GM20431 (cell line): Measurements from ENCODE around the gene FOXI1.

Experiments used
- in situ Hi-C: fragments of 300-500 bp; cut with MseI, MboI; formaldehyde crosslinking; loops from one replicate; pipeline ENCODE4 v1.15.0; 2020; ENCODE audit warnings: low sequenced_read_pairs; ENCODE audit not compliant: unreplicated experiment

Gene FOXI1

GRCh38 chr5:170105642-170106611 is at the start of gene FOXI1:
TSS of gene FOXI1 (plus strand) at chr5:170105897. CDS start at chr5:170105958, 61 bp downstream.
- in situ Hi-C loops, result no loop called here

GRCh38 chr5:170056561-170057267 is 49.0 kb upstream of the FOXI1 start:
- in situ Hi-C loops, result no loop called here

DNA sequence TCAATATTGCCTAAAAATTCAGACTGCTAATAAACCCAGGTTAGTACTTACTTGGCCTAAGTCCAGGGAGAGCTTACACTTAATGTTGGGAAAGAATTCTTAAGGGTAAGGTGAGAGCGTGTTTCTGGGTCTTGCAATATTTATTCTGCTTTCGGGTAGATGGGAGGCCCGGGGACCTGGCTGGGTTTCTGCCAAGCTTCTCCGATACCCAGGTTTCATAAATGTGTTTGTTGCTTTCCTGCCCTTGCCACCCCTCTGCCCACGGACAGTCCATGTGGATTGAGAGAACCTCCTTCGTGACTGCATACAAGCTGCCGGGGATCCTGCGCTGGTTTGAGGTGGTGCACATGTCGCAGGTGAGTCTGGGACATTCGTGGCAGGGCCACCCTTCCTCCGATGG is 48.4 kb upstream of the FOXI1 start:
- in situ Hi-C loops, result no loop called here

GRCh38 chr5:170059221-170059620 is 46.5 kb upstream of the FOXI1 start:
- in situ Hi-C loops, result no loop called here

DNA sequence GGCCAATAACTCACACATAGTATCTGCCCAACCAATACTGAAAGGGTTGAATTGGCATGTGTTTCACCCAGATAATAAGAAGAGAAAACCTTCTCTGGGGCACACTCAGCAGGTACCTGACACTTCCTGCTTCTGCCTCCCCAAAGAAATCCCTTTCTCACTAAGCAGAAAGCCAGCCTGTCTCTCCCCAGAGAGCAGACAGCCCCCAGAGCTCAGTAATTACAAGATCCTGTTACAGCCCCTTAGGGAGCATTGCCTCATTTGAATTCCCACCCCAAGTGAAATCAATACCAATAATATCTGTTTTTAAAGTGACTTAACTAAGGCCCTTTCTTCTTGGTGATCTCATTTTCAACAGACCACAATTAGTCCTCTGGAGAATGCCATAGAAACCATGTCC is 38.5 kb upstream of the FOXI1 start:
- in situ Hi-C loops, result no loop called here

DNA sequence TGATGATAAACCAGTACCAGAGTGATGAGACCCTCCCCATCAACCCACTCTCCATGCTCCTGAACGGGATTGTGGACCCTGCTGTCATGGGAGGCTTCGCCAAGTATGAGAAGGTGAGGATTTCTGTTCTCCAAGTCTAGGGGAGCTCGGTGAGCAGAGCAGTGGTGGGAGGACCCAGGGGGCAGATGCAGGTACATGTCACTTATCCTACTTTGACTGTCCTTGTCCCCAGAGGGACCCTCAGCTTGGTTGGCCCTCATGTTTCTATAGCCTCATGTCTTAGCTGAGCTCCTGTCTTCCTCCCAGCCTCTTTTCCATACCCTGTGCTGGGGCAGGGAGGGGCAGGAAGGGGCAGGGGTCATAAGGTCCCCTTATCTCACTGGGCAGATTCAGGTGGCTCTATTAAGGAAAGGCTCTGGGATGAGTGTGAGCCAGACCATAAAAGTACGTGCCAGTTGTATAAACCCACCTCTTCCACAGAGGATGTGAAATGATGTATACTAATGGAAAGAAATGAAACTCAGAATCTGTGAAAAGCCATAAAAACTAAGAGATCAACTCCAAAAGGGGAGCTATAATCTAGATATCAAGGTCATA is 38.0 kb upstream of the FOXI1 start:
- in situ Hi-C loops, result no loop called here

GRCh38 chr5:170069512-170069911 is 36.2 kb upstream of the FOXI1 start:
- in situ Hi-C loops, result no loop called here

DNA sequence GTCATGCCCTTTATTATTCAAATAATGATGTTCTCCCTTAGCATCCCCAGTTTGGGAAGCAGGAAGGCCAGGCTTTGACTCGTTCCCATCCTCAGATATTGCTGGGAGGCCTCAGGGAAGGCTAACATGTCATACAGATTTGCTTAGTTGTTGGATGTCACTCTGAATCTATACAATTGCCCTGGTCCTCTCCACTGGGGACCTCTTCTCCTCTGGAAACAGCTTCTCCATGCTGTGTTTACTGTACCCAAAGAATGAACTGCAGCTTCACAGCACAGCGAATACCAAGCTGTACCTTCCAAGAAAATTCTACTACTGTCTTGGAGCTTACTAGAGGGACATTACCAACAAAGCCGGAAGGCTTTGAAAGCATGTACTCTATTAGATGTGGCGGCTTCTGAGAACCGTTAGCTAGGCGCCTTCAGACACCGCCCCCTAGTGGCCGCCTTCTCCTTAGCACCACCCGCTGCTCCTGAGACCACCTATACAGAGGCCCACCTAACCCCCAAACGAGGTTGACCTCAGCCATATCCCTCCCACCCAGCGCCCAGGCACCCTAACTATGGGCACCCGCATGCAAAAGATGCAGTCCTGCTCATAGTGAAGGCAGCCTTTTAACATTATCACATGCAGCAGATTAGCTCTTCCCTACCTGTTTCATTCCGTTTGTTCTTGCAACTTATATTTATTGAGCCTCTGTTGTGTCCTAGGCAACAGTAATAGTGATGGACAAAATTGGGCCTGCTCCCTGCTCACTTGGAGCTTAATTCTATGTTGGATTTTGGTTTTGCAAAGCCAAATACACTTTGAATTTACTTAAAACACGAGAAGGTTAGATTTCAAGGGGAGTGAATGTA is 34.9 kb upstream of the FOXI1 start:
- in situ Hi-C loops, result no loop called here

DNA sequence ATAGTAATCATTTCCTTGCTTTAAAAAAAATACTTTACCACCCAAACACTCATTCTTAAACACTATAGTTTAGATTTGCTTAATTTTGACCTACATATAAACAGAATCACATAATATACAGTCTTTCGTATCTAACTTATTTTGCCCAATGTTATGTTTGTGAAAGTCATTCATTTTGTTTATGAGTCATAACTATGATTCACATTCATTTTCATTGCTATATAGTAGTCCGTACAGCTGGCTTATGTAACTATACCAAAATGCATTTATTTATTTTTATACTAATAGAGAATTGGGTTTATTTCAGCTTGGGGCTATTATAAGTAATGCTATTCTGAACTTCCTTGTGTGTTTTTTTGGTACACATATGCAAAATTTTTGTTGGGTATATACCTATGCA is 33.9 kb upstream of the FOXI1 start:
- in situ Hi-C loops, result no loop called here

DNA sequence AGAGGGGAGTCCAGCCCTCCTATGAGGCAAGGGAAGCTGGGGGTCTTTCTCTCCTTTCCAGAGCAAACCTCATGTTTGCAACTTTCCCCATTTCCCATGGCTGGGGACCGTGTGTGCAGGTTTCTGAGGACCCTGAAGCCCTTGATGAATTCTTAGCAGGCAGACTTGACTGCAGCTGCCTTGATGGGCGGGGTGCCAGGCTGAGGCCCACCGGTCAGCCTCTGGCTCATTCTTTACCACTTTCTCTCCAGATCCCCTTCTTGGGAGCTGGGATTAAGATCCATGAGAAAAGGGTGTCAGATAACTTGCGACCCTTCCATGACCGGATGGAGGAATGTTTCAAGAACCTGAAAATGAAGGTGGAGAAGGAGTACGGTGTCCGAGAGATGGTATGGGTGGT is 30.0 kb upstream of the FOXI1 start:
- in situ Hi-C loops, result no loop called here

DNA sequence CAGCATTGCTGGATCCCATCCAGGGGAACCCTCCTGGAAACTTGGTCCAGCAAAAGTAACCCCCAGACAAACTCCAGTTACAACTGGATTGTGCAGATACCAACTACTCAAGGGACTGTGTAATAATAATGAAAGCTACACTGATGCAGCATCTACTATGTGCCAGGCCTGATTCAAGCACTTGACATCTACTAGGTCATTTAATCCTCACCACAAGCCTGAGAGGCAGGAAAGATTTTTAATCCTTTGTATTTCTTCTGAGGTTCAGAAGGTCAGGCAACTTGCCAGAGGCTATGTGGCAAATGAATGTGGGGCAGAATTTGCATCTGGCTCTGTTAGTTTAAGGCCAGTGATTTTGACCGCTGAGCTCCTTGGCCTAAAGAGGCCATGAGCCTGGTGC is 29.5 kb upstream of the FOXI1 start:
- in situ Hi-C loops, result no loop called here

DNA sequence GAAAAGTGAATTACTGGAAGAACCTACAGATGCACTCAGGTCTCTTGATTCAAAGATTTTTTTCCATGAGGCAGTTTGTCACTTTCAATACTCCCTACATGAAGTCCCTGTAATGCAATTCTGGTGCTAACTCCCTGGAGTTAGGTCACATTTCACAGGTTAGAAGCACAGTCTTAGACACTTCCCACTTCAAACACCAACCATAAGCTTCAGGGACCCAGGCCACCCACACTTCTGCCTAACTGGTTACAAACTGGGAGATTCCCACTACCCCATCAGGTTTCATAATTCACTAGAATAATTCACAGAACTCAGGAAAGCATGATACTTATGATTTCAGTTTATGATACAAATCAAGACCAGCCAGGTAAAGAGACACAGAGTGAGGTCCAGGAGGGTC is 29.0 kb upstream of the FOXI1 start:
- in situ Hi-C loops, result no loop called here

- in situ Hi-C loops, result no loop called here
These were observed 28.2 kb upstream of the FOXI1 start for GRCh38 chr5:170077526-170077925.

GRCh38 chr5:170078458-170078857 is 27.2 kb upstream of the FOXI1 start:
- in situ Hi-C loops, result no loop called here

DNA sequence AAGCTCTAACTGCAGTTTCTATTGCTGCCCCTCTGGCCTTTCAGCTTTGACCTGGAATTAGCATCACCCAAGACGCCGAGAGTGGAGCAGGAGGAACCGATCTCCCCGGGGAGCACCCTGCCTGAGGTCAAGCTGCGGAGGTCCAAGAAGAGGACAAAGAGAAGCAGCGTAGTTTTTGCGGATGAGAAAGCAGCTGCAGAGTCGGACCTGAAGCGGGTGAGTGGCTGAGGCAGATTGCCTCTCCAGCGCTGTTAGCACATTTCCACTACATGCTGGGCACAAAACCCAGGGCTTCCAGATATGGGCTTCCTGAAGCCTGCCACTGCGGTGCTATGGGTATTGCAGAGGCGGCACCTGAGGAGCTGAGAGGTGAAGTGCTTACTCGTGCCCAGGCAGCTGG is 26.8 kb upstream of the FOXI1 start:
- in situ Hi-C loops, result no loop called here

DNA sequence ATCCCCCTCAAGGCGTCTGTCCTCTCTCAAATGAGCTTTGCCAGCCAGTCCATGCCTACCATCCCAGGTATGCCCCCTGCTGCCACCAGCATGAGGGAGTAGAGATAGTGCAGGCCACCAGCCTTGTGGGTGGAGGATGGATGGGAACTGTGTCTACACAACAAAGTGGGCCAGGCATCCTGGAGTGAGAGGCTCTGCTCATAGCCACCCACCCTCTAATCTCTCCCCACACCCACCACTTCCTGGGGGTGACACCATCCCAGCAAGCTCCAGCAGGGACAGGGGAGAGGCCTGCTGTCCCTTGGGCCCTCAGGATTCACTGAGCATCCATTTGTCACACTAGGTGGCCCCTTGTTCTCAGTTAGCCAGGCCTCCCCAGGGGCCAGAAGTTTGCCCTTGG is 25.5 kb upstream of the FOXI1 start:
- in situ Hi-C loops, result no loop called here

- in situ Hi-C loops, result no loop called here
These were observed 24.8 kb upstream of the FOXI1 start for GRCh38 chr5:170080786-170081445.

- in situ Hi-C loops, result no loop called here
These were observed 24.1 kb upstream of the FOXI1 start for GRCh38 chr5:170081616-170082015.

DNA sequence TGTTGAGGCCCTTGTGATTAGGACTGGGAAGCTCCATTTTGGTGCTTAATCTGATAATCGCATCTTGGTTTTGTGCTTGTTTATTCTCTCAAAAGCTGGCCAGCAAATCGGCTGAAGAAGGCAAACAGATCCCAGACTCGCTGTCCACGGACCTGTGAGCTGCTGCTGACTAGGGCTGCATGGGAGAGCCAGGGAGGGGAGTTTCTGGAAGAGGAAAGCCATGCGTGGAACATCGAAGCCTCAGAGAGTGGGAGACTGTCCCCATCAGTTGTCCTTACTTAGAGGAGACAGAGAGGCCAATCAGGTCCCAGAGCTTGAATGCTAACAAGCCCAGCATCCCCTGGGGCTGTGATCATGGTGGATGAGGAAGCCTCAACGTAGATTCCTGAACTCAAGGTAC is 23.0 kb upstream of the FOXI1 start:
- in situ Hi-C loops, result no loop called here
